ENCODE data around the gene NCK1.

NCK1 gene

DNA sequence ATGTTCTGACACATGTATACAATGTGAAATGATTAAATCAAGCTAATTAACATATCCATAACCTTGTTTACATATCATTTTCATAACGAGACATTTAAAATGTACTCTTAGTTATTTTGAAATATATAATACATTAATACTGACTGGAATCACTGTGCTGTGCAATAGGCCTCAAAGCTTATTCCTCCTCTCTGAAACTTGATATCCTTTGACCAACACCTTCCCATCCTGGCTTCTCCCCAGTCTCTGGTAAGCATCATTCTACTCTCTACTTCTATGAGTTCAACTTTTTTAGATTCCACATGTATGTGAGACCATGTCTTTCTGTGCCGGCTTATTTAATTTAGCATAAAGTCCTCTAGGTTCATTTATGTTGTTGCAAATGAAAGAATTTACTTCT, 48.7 kb downstream of the NCK1 start:
- no peak for DNase-seq

DNA sequence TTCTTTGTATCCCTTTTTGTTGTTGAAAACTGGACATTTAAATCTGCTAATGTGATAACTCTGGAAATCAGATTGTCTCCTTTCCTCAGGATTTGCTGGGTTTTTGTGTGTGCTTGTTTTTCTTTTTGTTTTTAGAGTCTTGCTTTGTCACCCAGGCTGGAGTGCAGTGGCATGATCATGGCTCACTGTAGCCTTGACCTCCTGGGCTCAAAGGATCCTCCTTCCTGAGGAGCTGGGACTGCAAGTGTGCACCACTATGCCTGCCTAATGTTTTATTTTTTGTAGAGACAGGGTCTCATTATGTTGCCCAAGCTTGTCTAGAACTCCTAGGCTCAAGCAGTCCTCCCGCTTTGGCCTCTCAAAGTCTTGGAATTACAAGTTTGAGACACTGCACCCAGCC, 51.2 kb downstream of the NCK1 start:
- no peak for DNase-seq

DNA sequence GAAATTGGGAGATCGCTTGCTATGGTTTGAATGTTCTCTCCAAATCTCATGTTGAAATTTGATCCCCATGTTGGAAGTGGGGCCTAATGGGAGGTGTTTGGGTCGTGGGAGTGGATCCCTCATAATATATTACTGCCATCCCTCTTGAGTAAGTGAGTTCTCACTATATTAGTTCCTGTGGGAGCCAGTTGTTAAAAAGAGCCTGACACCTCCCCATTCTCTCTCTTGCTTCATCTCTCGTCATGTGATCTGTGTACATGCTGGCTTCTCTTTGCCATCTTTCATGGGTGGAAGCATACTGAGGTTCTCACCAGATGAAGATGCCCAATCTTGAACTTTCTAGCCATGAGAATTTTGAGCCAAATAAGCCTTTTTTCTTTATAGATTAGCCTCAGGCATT, 52.7 kb downstream of the NCK1 start:
- no peak for DNase-seq

DNA sequence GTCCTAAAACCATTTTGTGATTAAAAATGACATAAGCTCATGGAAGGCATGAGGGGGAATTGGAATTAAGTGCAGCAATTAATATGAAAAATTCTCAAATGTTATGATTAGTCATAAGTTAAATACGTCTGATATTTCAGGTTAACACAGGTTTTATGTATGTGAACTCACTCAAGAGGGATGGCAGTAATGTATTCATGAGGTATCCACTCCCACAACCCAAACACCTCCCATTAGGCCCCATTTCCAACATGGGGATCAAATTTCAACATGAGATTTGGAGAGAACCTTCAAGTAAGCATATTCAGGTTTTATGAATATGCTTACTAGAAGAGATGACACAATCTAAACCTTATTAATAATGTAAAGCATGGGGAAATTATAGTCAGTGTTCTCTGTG, 54.2 kb downstream of the NCK1 start:
- no peak for DNase-seq

GRCh38 chr3:136919799-136920580, 58.0 kb downstream of the NCK1 start:
- DNase-seq: no peak

- no peak for DNase-seq
These were observed 59.0 kb downstream of the NCK1 start for GRCh38 chr3:136920904-136921611.

- DNase-seq: no peak
These were observed 63.6 kb downstream of the NCK1 start for GRCh38 chr3:136925425-136926190.

GRCh38 chr3:136928240-136928639, 66.2 kb downstream of the NCK1 start:
- DNase-seq: no peak

DNA sequence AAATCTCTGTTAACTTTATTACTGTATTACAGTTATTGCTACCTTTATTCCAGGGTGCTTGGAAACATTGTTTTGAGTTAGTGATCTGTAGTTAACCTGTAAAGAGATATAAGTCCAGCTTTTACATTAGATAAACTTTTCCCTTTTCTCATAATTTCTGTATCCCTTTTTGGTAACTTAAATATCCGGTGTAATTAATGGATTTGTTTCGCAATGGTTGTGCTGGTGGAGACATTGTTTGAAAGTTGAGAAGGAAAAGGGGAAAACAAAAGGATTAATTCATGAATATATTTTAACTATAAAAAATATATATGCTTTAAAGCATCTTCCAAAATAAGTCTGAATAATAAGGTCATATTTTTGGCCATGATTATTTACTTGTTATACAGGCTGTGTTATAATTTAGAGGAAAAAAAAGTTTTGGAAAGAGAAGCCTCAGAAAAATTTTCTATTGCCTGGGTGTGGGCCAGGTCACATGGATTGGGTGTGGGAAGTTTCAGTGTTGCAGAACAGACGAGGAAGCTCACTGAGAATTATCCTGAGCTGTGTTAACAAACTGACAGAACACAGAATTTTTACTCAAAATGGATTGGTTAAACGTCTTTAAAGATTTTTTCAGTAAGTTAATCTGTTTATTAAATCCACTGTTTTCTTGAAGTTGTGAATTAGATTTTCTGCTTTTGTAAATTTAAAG, 68.1 kb downstream of the NCK1 start:
- DNase-seq: no peak

DNA sequence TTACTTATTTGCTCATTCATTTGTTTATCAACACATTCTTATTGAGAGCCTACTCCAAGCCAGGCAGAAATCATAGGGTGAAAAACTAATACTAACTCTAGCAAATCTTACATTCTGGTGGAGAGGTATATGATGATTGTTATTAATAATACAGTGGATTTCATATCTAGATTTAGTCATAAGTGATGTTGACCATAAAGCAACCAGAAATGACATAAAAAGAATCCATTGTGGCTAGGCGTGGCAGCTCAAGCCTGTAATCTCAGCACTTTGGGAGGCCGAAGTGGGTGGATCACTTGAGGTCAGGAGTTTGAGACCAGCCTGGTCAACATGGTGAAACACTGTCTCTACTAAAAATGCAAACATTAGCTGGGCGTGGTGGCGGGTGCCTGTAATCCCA, 69.6 kb downstream of the NCK1 start:
- DNase-seq: no peak

GRCh38 chr3:136932523-136932922, 70.5 kb downstream of the NCK1 start:
- no peak for DNase-seq

GRCh38 chr3:136932978-136933772, 71.2 kb downstream of the NCK1 start:
- no peak for DNase-seq

DNA sequence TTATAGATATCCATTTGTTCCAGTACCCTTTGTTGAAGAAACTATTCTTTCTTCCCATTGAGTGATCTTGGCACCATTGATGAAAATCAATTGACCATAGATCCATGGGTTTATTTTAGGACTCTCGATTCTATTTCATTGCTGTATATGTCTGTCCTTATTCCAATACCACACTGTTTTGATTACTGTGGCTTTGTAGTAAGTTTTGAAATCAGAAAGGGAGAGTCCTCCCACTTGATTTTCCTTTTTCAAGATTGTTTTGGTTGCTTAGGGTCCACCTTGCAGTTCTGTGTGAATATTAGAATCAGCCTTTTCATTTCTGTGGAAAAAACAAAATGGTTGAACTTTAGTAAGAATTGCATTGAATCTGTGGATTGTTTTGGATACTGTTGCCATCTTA, 75.2 kb downstream of the NCK1 start:
- DNase-seq: no peak

GRCh38 chr3:136937851-136938250, 75.8 kb downstream of the NCK1 start:
- DNase-seq: no peak

DNA sequence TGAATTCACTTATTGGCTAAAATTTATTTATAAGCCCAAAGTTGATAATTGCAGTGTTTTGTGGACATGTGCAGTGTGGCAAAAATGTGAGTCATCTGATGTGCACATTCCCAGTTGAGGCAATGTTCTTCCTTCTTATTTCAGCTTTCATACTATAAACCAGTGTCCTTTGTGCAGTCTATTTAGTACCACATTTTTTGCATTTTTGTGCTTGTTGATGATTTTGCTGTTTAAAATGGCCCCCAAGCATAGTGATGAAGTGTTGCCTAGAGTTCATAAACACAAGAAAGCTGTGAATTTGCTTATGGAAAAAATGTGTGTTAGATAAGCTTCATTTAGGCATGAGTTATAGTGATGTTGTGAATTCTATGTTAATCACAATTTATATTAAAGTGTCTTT, 76.3 kb downstream of the NCK1 start:
- no peak for DNase-seq

GRCh38 chr3:136939489-136939888, 77.5 kb downstream of the NCK1 start:
- no peak for DNase-seq

- no peak for DNase-seq
These were observed 80.8 kb downstream of the NCK1 start for GRCh38 chr3:136942803-136943202.

- DNase-seq: no peak
These were observed 81.4 kb downstream of the NCK1 start for GRCh38 chr3:136943436-136943835.

DNA sequence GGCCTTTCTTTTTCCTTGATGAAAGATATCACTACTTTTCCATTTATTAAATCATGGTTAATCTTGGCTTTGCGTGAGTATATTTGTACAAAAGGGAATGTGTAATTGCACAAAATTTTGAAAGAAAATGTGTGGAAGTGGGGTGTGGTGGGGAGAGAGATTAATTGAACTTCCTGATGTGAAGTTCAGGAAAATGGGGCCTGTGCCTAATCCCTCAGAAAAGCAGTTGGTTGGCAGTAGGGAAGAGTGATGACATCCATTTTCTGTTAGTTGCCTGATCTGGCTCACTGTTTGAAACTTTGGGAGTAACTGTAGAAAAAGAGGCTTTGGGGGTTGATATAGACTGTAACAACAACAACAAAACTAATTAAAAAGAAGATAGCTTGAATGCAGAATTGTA, 85.0 kb downstream of the NCK1 start:
- DNase-seq: no peak

DNA sequence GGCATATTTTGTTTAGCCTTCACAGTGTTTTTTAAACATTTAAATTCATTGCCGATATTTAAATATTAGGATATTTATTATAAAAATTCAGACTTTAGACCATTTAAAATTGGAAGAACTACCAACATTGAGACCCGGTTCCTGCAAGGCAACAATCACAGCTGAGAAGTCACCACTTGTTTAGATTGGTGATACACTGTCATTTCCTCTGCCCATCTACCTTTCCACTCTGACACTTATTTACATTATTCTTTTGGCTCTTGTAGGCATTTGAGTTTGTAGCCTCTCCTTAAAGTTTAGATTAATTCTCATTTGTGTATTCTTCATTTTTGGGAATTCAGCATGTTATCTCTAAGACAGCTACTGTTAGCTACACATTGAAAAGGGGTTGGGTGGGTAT, 85.5 kb downstream of the NCK1 start:
- no peak for DNase-seq

- no peak for DNase-seq
These were observed 87.1 kb downstream of the NCK1 start for GRCh38 chr3:136949146-136949545.

DNA sequence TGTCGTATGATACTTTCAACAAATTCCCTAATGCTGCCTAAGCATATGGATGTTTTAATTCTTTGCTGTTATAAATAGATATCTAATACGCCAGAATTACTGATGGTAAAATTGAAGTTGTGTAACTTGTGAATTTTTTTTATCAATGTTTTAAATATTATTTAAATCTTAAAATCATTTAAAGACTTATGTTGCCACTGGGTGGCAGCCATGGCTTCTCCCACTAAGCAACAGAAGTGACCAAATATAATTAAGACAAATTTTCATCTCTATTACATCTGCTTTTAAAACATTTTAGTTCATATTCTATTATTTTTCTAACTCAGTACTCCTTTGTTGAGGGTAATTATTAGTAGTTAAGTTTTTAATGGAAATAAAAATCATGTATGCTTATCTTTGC, 87.7 kb downstream of the NCK1 start:
- DNase-seq: no peak

All from activated CD8-positive, alpha-beta memory T cell treated with anti-CD3 and anti-CD28 coated beads, Interleukin-2, amount 50 U/mL, for 4 hours (primary cell).